ENCODE measurements around the gene TEAD2. TPM values are rescaled to one million over a fixed set of nuclear protein-coding genes. Genes with fewer than 3 reads are reported as not detected.

Gene TEAD2
- total and polyA plus RNA-seq, 2 of the 13 experiments (the other 11 are each of a cell fraction or from before 2014, with no cell fraction given) = 10.8 to 12.5 TPM

GRCh38 chr19:49363268-49364082, 1.3 kb upstream of the TEAD2 start, which contains the start of gene DKKL1 (continued):
- TF ChIP-seq AHDC1 (CRISPR knock-in tag; IDR thresholded peaks at IDR 0.05; ENCODE audit: borderline replicate concordance) = no peak
- TF ChIP-seq MEIS2 (CRISPR knock-in tag; IDR thresholded peaks at IDR 0.05) = no peak
- no peak for TF ChIP-seq NR2F6 (IDR thresholded peaks at IDR 0.05)
- no peak; the same call in 1 of the 2 replicates for TF ChIP-seq NR2F6 (CRISPR knock-in tag; IDR thresholded peaks at IDR 0.05)
- TF ChIP-seq TSC22D2 (CRISPR knock-in tag; IDR thresholded peaks at IDR 0.05; ENCODE audit: borderline replicate concordance) = no peak; the same call in 1 of the 2 replicates
- TF ChIP-seq GRHL1 (CRISPR knock-in tag; conservative IDR thresholded peaks at IDR 0.05) = no peak
- 0 out of 4 replicates have a peak, but pooled peaks of 1 of the 2 experiments have one; percentile 46 for TF ChIP-seq HMGXB4 (CRISPR knock-in tag; IDR thresholded peaks at IDR 0.05; ENCODE audit: borderline replicate concordance in 1 of 2, low read depth in 1 of 2)
- no peak for TF ChIP-seq GABPA (IDR thresholded peaks at IDR 0.05; ENCODE audit: low read depth, low read length)
- no peak for TF ChIP-seq GABPA (CRISPR knock-in tag; IDR thresholded peaks at IDR 0.05; ENCODE audit: low read depth)
- TF ChIP-seq PHF21A (CRISPR knock-in tag; IDR thresholded peaks at IDR 0.05) = peak; percentile 60; the same call in 1 of the 2 replicates
- no peak for TF ChIP-seq BORCS8-MEF2B (CRISPR knock-in tag; IDR thresholded peaks at IDR 0.05)
- 0 out of 2 replicates have a peak, but pooled peaks have one; percentile 54 for TF ChIP-seq SALL2 (CRISPR knock-in tag; IDR thresholded peaks at IDR 0.05)
- TF ChIP-seq HBP1 (CRISPR knock-in tag; IDR thresholded peaks at IDR 0.05; ENCODE audit: low read depth) = no peak
- TF ChIP-seq TEAD3 (CRISPR knock-in tag; optimal IDR thresholded peaks at IDR 0.05; ENCODE audit: borderline replicate concordance) = peak; percentile 40
- no peak for TF ChIP-seq ZNF251 (CRISPR knock-in tag; IDR thresholded peaks at IDR 0.05)
- TF ChIP-seq NFKB2 (CRISPR knock-in tag; IDR thresholded peaks at IDR 0.05; ENCODE audit: borderline replicate concordance) = no peak
- no peak for TF ChIP-seq ZNF605 (CRISPR knock-in tag; IDR thresholded peaks at IDR 0.05)

Data from HepG2 (cell line).